Stimulated activated CD8-positive, alpha-beta memory T cell treated with anti-CD3 and anti-CD28 coated beads, Interleukin-4, amount 100 ng/mL, for 1 hour (primary cell): ENCODE data around the gene ZSWIM8.

Experiments
- DNase-seq, 2 donors: peaks; one replicate each; pipeline ENCODE4 v3.0.0-alpha.2; 2020; ENCODE audit warnings: low read depth in 2 of 2, low spot score in 1 of 2

The ZSWIM8 gene

GRCh38 chr10:73840403-73841060 is 55.1 kb downstream of the ZSWIM8 start:
- DNase-seq = no peak

GRCh38 chr10:73841061-73841421 is 55.6 kb downstream of the ZSWIM8 start:
- DNase-seq = no peak

- no peak for DNase-seq
Observed at GRCh38 chr10:73841526-73842285, 56.3 kb downstream of the ZSWIM8 start.

GRCh38 chr10:73842349-73842748 is 56.9 kb downstream of the ZSWIM8 start:
- DNase-seq = no peak

- no peak for DNase-seq
Observed at GRCh38 chr10:73843261-73843660, 57.9 kb downstream of the ZSWIM8 start.

DNA sequence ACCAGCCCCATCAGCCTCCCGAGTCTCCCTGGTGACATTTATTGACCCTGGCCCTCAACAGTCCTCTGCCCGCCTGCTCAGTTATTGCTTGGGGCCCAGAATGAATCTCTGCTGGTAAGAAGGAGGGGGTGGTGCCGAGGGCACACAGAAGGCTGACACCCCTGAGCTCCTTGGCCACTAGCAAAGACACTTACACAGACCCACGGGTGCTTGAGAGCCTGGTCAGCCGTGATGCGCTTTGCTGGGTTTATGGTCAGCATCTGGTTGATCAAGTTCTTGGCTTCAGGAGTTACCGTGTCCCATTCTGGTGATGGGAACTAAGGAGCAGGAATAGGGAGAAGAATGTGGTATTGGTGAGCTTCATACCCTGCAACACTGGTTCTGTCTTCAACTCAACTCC is 61.6 kb downstream of the ZSWIM8 start:
- DNase-seq = no peak

DNA sequence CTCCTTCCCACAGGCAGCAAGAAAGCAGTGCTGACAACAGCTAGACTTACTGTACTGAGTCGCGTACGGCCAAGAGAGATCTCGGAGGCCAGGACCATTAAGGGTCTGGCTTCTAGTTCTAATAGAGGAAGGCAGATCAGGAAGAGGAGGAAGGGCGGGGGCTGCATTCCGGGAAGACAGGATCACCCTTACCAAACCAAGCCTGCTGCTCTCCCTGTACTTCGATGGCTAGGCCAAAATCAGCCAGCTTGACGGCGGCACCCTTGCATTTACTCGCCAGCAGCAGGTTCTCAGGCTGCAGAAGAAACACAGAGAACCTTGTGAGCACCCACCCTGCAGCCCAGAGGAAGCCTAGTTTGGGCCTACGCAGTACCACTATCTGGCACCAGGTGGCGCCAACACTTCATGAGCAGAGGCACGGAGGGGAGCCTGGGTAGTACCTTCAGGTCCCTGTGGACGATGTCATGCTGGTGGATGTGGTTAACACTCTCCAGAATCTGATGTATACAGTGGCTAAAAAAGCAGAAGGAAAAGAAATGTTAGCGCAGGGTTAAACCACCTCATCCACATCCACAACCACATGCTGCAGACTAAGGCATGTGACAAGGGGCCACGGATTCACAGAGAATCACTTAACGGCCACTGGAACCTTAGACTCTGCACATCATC is 63.5 kb downstream of the ZSWIM8 start:
- peak; percentile 88 to 90 for DNase-seq

- DNase-seq = no peak
Observed at GRCh38 chr10:73850211-73850610, 64.8 kb downstream of the ZSWIM8 start.

DNA sequence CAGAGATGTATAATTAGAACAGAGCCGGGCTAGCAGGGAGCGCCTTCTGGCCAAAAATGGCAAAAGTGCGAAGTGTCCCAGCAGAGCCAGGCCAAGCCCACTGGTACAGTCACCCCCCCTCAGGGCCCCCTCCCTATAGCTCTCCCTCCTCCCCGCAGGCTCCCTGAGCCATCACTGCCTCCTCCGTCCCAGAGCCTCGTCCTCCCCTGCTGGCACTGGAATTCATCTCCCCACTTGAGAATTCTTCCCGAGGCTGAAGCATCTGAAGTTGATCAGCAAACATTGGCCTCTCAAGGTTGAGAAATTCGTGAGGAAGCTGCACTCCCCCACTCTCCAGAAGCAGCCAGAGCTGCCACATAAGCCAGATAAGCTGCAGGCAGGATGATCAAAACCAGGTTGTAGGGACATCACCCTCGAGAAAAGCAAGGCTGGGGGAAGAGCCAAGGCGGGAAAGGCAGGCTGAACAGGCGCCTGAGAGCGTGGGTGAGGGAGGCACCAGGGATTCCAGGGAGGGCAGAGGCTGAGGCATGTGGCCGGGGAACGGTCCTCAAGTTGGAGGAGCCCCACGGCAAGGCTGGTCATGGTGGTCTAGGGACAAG is 65.6 kb downstream of the ZSWIM8 start:
- DNase-seq = no peak
